Measurements from ENCODE around the gene ETV6.

GRCh38 chr12:11730299-11731041, 81.0 kb downstream of the ETV6 start:
- no peak for TF ChIP-seq CTCF (IDR thresholded peaks at IDR 0.05)
- TF ChIP-seq SIN3A (IDR thresholded peaks at IDR 0.05; ENCODE audit: borderline replicate concordance, insufficient read depth, low read depth, low read length), result no peak
- TF ChIP-seq POLR2AphosphoS5 (IDR thresholded peaks at IDR 0.05; ENCODE audit: low read depth, low read length), result no peak
- TF ChIP-seq REST (IDR thresholded peaks at IDR 0.05; ENCODE audit: insufficient read depth in 1 of 2, low read depth in 2 of 2, low read length in 1 of 2), result no peak

Data from Panc1 (cell line).